Measurements from ENCODE around the gene AOX1.
"Not testable (repeated sequence)": the region's sequence is repeated elsewhere in the genome, so short reads cannot be mapped to it uniquely, and the experiment has no call there.

- not testable (repeated sequence) for TF ChIP-seq POLR2A (IDR thresholded peaks at IDR 0.05); CTCF (IDR thresholded peaks at IDR 0.05 in 4 of 5, conservative IDR thresholded peaks at IDR 0.05 in 1 of 5)
Observed at GRCh38 chr2:200610217-200610616, 24.4 kb downstream of the AOX1 start.

All from gastrocnemius medialis (tissue), 4 donors.